ENCODE results near the gene FBF1.

The FBF1 gene

DNA sequence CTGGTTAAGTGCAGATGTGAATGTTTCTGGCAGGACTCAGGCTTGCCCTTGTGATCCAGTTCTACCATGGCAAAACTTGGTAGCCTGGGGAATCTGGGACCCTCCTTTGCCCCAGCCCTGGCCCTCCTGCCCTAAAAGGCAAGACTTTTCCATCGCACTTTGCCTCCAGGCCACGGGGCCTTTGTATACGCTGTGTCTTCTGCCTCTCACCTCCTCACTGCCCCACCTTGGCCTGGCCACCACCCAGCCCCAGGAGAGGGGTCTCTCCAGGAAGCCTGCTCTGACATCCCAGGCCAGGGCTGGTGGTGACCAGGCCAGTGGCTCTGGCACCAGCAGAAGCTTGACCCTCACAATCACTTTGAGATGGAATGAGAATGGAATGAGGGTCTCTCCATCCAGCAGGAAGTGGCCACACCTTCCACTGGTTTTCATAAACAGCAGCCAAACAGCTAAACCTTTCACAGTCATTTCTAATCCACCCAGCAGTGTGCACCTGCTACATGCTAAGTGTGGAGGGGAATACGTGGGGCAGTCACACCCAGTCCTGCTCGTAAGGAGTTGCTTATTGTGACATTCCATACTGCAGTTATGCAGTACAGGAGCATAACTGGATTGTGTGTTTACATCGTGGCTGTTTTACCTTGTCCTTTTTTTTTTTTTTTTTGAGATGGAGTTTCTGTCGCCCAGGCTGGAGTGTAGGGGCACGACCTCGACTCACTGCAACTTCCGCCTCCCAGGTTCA is 34.5 kb downstream of the FBF1 start:
- no peak overlapping the region for H3K4me3 ChIP-seq
- H3K4me1 ChIP-seq: peaks cover 42 to 62% (median 55%) of the 10 kb centered on the region in 10 experiments
- H3K9ac ChIP-seq: peak overlapping the region in 9 of 11 experiments; percentile 12 to 96 (median 88); a peak in 13 of 22 replicates
- H3K4me2 ChIP-seq: peak overlapping the region; percentile 65 to 91 (median 79)
- no peaks in the 10 kb centered on the region for H3K9me3 ChIP-seq (replicated peaks in 1 of 11)
- H4K20me1 ChIP-seq: peaks cover 0 to 4% (median 0%) of the 10 kb centered on the region in 11 experiments; a peak in 2 of 22 replicates
- H3K36me3 ChIP-seq: peaks cover 11 to 20% (median 17%) of the 10 kb centered on the region in 11 experiments
- peak overlapping the region in 9 of 11 experiments; percentile 45 to 93 (median 86); a peak in 17 of 22 replicates for H3K27ac ChIP-seq
- TF ChIP-seq Cebpa-rat (IDR thresholded peaks at IDR 0.05): 0 out of 22 replicates have a peak, but pooled peaks of 1 of the 11 experiments have one; percentile 0
- no peaks in the 10 kb centered on the region for H3K27me3 ChIP-seq

DNA sequence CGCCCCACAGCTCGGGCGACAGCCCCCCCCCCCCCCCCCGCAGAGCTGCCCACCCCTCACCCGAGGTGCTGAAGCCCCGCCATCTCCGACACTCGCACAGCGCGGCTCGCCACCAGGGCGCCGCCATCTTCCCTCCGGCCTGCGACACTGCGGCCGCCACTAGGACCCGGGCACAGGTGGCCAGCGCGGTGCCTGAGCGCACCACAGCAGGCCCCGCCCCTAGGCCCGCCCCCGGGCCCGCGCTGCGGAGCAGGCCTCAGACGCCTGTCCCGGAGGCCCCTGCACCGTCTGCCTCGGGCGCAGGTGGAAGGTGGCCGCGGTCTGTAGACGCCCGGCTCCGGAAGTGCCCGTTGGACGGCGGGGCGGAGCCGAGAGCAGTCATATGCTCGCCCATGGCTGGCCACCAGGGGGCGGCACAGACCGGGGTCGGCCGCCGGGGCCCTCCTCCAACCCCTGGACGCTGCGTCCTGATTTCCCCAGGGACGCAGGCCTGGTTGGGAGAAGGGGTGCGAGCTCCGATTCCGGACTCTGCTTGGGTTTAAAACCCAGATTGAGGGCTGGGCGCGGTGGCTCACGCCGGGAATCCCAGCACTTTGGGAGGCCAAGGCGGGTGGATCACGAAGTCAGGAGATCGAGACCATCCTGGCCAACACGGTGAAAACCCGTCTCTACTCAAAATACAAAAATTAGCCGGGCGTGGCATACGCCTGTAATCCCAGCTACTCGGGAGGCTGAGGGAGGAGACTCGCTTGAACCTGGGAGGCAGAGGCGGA is 35.9 kb downstream of the FBF1 start, which contains the start of gene MRPL38:
TSS of gene MRPL38 (minus strand) at position 136 of the 773 bp plus-strand sequence. CDS start at position 127, 9 bp downstream.
- no peak for TF ChIP-seq Cebpa-rat (IDR thresholded peaks at IDR 0.05)
- H3K4me3 ChIP-seq: peak within 1 kb of the TSS; percentile 82 to 97 (median 93)
- no peaks in the 10 kb centered on the region for H3K27me3 ChIP-seq

DNA sequence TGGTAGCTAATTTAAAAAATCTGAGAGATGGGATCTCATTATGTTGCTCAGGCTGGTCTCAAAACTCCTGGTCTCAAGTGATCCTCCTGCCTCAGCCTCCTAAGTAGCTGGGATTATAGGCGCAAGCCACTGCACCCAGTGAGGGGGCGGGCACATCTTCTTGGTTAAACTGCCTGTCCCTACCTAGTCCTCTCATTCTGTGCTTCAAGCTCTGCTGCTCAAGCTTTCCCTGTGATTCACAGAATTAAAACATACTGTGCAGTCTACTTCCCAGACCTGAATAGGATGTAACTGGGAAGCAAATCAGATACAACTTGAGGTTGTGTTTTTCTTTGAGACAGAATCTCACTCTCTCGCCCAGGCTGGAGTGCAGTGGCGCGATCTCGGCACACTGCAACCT is 38.4 kb downstream of the FBF1 start:
- Histone ChIP-seq H3K36me3 (peaks cover 41 to 59% (median 54%) of the 10 kb centered on the region in 11 experiments), H4K20me1 (peaks cover 0 to 2% (median 0%) of the 10 kb centered on the region in 11 experiments; a peak in 2 of 22 replicates), H3K27ac (peak overlapping the region in 3 of 11 experiments; percentile 20 to 81 (median 24); a peak in 5 of 22 replicates), H3K9ac (peak overlapping the region in 8 of 11 experiments; percentile 3 to 86 (median 41); a peak in 6 of 22 replicates), H3K4me3 (no peak overlapping the region), H3K4me2 (peak overlapping the region in 6 of 11 experiments; percentile 80 to 99 (median 93); a peak in 8 of 22 replicates), H3K4me1 (peaks cover 34 to 54% (median 41%) of the 10 kb centered on the region in 10 experiments), H3K27me3 (no peaks in the 10 kb centered on the region), H3K9me3 (replicated peaks in 1 of 11) (no peaks in the 10 kb centered on the region)
- no peak for TF ChIP-seq Cebpa-rat (IDR thresholded peaks at IDR 0.05)

More for the DNA sequence above, 35.9 kb downstream of the FBF1 start, which contains the start of gene MRPL38:
- Histone ChIP-seq H3K9me3 (replicated peaks in 1 of 11) (no peaks in the 10 kb centered on the region), H3K4me2 (peak within 1 kb of the TSS; percentile 80 to 99 (median 96)), H3K4me1 (peaks cover 32 to 50% (median 42%) of the 10 kb centered on the region in 10 experiments), H4K20me1 (peaks cover 0 to 4% (median 0%) of the 10 kb centered on the region in 11 experiments; a peak in 2 of 22 replicates), H3K36me3 (peaks cover 25 to 34% (median 31%) of the 10 kb centered on the region in 11 experiments), H3K27ac (peak within 1 kb of the TSS; percentile 79 to 93 (median 86)), H3K9ac (peak within 1 kb of the TSS; percentile 83 to 97 (median 92))

DNA sequence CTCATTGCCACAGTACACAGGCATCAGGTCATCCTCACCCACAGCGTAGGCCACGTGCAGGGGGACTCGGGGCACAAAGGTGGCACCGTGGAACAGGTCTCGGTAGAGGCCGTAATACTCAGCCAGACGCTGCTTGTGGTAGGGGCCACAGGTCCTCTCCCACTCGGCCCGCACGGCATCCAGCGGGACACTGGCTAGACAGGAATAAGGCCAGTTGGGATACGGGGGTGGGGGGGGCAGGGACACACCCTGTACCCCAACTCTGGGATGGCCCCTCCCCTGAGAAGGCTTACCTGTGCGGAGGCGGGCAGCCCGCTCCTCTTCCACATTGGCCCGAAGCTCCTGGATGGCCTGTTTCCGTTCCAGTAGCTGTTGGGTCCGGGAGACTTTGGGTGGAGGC is 39.1 kb downstream of the FBF1 start:
- Histone ChIP-seq H3K9me3 (replicated peaks in 1 of 11) (no peaks in the 10 kb centered on the region), H3K36me3 (peaks cover 41 to 62% (median 54%) of the 10 kb centered on the region in 11 experiments), H3K27ac (peak overlapping the region in 2 of 11 experiments; percentile 24 to 81; a peak in 4 of 22 replicates), H3K4me1 (peaks cover 39 to 59% (median 46%) of the 10 kb centered on the region in 10 experiments), H3K27me3 (no peaks in the 10 kb centered on the region), H3K9ac (peak overlapping the region in 3 of 11 experiments; percentile 32 to 86 (median 38); a peak in 1 of 22 replicates), H4K20me1 (peaks cover 0 to 2% (median 0%) of the 10 kb centered on the region in 11 experiments; a peak in 2 of 22 replicates), H3K4me2 (peak overlapping the region in 1 of 11 experiments; percentile 89; a peak in 2 of 22 replicates), H3K4me3 (no peak overlapping the region)
- TF ChIP-seq Cebpa-rat (IDR thresholded peaks at IDR 0.05): no peak

DNA sequence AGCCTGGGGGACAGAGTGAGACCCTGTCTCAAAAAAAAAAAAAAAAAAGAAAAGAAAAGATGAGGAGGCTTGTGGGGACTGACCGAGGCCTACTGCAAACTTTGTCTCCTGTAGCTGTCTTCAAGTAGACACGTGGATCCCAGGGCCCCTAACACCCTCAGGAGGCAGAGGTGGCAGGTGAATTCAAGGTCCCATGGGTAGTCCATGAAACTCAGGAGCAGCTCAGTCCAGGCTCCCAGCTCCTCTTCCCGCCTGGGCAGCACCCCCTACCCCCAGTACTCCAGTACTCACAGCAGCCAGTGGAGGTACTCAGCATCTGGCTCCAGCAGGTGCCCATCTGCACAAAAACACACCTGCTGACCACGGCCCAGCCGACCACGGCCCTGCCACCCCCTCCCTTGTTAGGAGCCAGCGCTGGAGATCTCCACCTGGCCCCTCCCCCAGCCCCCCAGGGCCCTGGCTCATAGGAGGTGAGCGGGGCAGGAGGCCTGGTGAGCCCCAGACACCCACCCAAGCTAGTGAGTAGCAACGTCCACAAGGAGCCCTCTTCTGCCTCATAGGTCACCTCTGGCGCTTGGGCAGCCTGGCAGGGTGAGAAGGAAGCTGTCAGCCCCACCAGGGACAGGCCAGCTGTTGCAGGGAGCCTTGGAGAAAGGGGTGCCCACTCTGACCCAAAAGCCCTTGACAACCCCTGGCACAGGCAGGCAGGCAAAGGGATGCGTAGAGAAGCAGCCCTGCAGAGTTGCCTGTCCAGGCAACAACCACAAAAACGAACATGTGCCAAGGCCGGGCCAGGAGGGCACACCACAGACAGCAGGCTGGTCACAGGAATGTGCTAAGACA is 39.9 kb downstream of the FBF1 start:
- no peak overlapping the region for H3K4me2 ChIP-seq
- H3K9me3 ChIP-seq (replicated peaks in 1 of 11): no peaks in the 10 kb centered on the region
- H3K27ac ChIP-seq: no peak overlapping the region
- peak overlapping the region in 2 of 11 experiments; percentile 19 to 32; a peak in 2 of 22 replicates for H3K9ac ChIP-seq
- H3K36me3 ChIP-seq: peaks cover 41 to 62% (median 54%) of the 10 kb centered on the region in 11 experiments
- no peak for TF ChIP-seq Cebpa-rat (IDR thresholded peaks at IDR 0.05)
- peaks cover 0 to 2% (median 0%) of the 10 kb centered on the region in 11 experiments; a peak in 2 of 22 replicates for H4K20me1 ChIP-seq
- H3K4me1 ChIP-seq: peaks cover 33 to 53% (median 41%) of the 10 kb centered on the region in 10 experiments
- H3K4me3 ChIP-seq: no peak overlapping the region
- no peaks in the 10 kb centered on the region for H3K27me3 ChIP-seq

DNA sequence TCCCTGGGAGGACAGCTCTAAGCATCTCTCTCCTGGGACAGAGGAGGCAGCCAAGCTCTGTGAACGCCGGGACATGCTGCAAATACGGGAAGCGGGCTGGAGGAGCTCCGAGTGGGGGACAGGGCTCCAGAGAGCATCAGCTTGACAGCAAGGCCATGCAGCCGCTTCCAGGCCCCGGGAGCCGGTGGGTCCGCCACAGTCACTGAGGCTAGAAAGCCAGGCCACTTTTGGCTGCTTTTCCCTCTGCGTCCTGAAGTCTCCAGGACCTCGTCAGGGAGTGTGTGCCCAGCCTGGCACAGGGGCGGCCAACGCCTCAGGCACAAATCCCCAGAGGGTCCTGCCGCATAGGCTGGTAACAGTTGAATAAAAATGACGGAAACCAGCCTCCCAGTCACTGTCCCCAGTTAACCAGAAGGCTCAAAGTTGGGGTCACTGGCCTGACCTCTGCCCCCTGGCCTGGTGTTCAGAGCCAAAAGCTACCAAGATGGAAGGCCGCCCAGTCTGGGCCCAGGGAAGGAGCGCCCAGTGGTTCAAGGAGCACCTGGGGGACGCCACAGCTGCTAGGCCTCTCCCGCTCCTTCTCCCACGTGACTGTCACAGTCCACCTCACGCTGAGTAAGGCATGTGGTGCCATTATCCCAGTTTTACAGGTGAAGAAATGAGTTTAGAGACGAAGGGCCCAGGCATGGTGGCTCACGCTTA is 40.9 kb downstream of the FBF1 start:
- peak overlapping the region in 3 of 11 experiments; percentile 9 to 29 (median 22); a peak in 3 of 22 replicates for H3K9ac ChIP-seq
- H4K20me1 ChIP-seq: peaks cover 0 to 5% (median 2%) of the 10 kb centered on the region in 11 experiments; a peak in 11 of 22 replicates
- H3K4me1 ChIP-seq: peaks cover 35 to 55% (median 43%) of the 10 kb centered on the region in 10 experiments
- H3K27ac ChIP-seq: no peak overlapping the region
- H3K4me2 ChIP-seq: no peak overlapping the region
- TF ChIP-seq Cebpa-rat (IDR thresholded peaks at IDR 0.05): no peak
- no peaks in the 10 kb centered on the region for H3K27me3 ChIP-seq
- no peaks in the 10 kb centered on the region for H3K9me3 ChIP-seq (replicated peaks in 1 of 11)
- peaks cover 41 to 62% (median 54%) of the 10 kb centered on the region in 11 experiments for H3K36me3 ChIP-seq
- no peak overlapping the region for H3K4me3 ChIP-seq

DNA sequence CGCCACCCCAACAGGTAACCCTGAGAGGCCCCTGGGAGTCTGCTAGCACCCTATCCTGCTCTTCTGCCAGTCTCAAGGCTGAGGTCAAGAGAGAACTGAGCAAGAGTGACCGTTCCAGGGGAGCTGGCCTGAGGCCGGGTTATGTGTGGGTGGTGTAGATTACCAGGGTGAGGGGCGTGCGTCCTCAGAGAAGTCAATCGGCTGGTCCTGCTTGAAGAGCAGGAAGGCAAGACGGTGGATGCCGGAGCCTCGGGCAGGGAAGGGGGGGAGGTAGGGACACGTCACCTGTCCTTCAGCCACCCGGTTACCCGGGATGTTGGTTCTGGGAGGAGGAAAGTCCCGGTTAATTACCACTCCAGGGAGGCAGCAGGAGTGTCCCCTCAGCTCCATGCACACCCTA is 41.5 kb downstream of the FBF1 start:
- peaks cover 41 to 62% (median 54%) of the 10 kb centered on the region in 11 experiments for H3K36me3 ChIP-seq
- H3K4me2 ChIP-seq: no peak overlapping the region
- H3K27ac ChIP-seq: no peak overlapping the region
- H3K9me3 ChIP-seq (replicated peaks in 1 of 11): no peaks in the 10 kb centered on the region
- peak overlapping the region in 1 of 11 experiments; percentile 22; a peak in 1 of 22 replicates for H3K9ac ChIP-seq
- peaks cover 0 to 11% (median 8%) of the 10 kb centered on the region in 11 experiments; a peak in 13 of 22 replicates for H4K20me1 ChIP-seq
- H3K4me1 ChIP-seq: peaks cover 41 to 60% (median 48%) of the 10 kb centered on the region in 10 experiments
- no peak for TF ChIP-seq Cebpa-rat (IDR thresholded peaks at IDR 0.05)
- no peak overlapping the region for H3K4me3 ChIP-seq
- no peaks in the 10 kb centered on the region for H3K27me3 ChIP-seq
